ENCODE results near the gene TTYH3.

Gene TTYH3

DNA sequence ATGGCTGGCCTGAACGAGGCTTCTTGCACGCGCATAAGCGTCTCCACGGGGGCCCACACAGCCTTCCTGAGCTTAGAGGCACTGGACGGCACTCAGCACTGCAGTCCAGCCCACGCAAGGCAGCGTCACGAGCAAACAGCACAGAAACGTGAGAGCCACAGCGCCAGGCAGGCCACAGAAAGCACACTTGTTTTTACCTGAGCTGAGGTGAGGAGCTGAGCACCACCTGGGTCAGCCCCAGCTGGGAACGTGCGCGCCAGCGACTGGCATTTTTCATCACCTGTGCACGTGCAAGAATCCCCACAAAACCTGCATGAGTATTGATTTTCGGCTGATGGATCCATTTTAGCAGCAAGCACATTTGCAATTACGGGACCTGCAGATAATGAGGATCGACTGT is 46.3 kb upstream of the TTYH3 start:
- Histone ChIP-seq H3K36me3 (ENCODE audit: control insufficient read depth, low read length) (no peaks in the 10 kb centered on the region), H3F3A (ENCODE audit: control insufficient read depth, insufficient read depth) (no peaks in the 10 kb centered on the region), H3K9me2 (replicated peaks; ENCODE audit: control insufficient read depth, low read length) (no peaks in the 10 kb centered on the region), H4K20me1 (ENCODE audit: control insufficient read depth, insufficient read depth, low read depth, low read length) (no peaks in the 10 kb centered on the region), H3K4me3 (ENCODE audit: low read length) (no peak overlapping the region), H3K4me2 (ENCODE audit: low read length) (no peak overlapping the region), H3K4me1 (ENCODE audit: control insufficient read depth, low read length) (no peaks in the 10 kb centered on the region), H3K27me3 (ENCODE audit: control insufficient read depth, low read length) (no peaks in the 10 kb centered on the region), H3K9me3 (ENCODE audit: control insufficient read depth, insufficient read depth, low read length) (no peaks in the 10 kb centered on the region), H3K27ac (ENCODE audit: low read depth, low read length) (no peak overlapping the region), H3K79me2 (ENCODE audit: control insufficient read depth, low read length) (no peaks in the 10 kb centered on the region)
- TF ChIP-seq, protein P1, sequence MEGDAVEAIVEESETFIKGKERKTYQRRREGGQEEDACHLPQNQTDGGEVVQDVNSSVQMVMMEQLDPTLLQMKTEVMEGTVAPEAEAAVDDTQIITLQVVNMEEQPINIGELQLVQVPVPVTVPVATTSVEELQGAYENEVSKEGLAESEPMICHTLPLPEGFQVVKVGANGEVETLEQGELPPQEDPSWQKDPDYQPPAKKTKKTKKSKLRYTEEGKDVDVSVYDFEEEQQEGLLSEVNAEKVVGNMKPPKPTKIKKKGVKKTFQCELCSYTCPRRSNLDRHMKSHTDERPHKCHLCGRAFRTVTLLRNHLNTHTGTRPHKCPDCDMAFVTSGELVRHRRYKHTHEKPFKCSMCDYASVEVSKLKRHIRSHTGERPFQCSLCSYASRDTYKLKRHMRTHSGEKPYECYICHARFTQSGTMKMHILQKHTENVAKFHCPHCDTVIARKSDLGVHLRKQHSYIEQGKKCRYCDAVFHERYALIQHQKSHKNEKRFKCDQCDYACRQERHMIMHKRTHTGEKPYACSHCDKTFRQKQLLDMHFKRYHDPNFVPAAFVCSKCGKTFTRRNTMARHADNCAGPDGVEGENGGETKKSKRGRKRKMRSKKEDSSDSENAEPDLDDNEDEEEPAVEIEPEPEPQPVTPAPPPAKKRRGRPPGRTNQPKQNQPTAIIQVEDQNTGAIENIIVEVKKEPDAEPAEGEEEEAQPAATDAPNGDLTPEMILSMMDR (IDR thresholded peaks at IDR 0.05; ENCODE audit: low read depth, low read length, poor library complexity, severe bottlenecking): no peak
- TF ChIP-seq EZH2phosphoT487 (IDR thresholded peaks at IDR 0.05; ENCODE audit: borderline replicate concordance, low read length): no peak

DNA sequence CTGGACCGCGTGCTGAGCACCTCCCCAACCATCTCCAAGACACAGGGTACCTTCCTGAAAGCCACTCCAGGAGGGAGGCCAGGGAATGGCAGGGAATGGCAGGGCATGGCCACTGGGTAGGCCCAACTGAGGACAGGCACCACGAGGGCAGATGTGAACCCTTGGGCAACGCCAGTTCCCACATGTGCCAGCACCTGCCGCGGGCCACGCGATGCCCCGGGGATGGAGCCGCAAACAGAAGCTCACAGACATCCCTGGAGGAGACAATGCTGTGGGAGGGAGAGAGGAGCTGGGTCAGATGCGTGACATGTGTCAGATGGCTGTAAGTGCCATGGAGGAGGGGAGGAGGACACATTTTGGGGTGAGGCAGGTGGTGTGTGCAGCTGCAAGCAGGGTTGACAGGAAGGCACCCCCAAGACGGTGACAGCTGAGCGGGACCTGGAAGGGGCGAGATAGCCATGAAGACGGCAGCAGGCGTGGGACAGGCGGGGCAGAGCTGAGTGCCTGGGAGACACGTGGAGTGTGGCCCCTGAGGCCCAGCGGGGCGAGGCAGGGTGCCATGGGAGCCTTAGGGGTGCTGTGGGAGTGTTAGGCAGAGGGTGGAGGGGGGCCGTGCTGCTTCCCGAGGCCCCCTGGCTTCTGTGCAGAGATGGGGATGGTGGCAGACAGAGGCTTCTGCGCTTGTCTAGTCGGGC is 45.3 kb upstream of the TTYH3 start:
- Histone ChIP-seq H3K4me1 (ENCODE audit: control insufficient read depth, low read length) (no peaks in the 10 kb centered on the region), H3K36me3 (ENCODE audit: control insufficient read depth, low read length) (no peaks in the 10 kb centered on the region), H3F3A (ENCODE audit: control insufficient read depth, insufficient read depth) (no peaks in the 10 kb centered on the region), H3K27ac (ENCODE audit: low read depth, low read length) (no peak overlapping the region), H3K4me2 (ENCODE audit: low read length) (no peak overlapping the region), H3K27me3 (ENCODE audit: control insufficient read depth, low read length) (no peaks in the 10 kb centered on the region), H3K79me2 (ENCODE audit: control insufficient read depth, low read length) (no peaks in the 10 kb centered on the region), H3K9me3 (ENCODE audit: control insufficient read depth, insufficient read depth, low read length) (no peaks in the 10 kb centered on the region), H3K9me2 (replicated peaks; ENCODE audit: control insufficient read depth, low read length) (no peaks in the 10 kb centered on the region), H3K4me3 (ENCODE audit: low read length) (no peak overlapping the region), H4K20me1 (ENCODE audit: control insufficient read depth, insufficient read depth, low read depth, low read length) (no peaks in the 10 kb centered on the region)
- TF ChIP-seq EZH2phosphoT487 (IDR thresholded peaks at IDR 0.05; ENCODE audit: borderline replicate concordance, low read length): no peak
- TF ChIP-seq, protein P1 (IDR thresholded peaks at IDR 0.05; ENCODE audit: low read depth, low read length, poor library complexity, severe bottlenecking): no peak

DNA sequence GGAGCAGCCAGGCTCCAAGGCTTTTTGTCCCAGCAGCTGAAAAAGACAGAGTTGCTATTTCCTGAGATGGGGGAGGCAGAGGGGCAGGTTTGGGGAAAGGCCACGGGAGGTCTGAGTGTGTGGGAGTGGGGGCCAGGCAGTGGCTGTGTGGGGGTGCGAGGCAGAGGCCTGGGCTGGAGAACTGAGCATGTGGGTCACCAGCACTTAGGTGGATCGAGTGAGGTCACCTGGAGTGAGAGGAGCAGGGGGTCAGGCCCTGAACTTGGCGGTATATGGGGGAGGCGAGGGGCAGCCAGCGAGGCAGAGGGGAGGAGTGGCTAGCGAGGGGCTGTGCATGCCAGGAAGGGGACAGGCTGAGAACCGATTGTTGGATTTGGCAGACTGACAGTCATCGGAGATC is 44.7 kb upstream of the TTYH3 start:
- Histone ChIP-seq H3F3A (ENCODE audit: control insufficient read depth, insufficient read depth) (no peaks in the 10 kb centered on the region), H3K27ac (ENCODE audit: low read depth, low read length) (no peak overlapping the region), H3K4me2 (ENCODE audit: low read length) (no peak overlapping the region), H3K27me3 (ENCODE audit: control insufficient read depth, low read length) (no peaks in the 10 kb centered on the region), H4K20me1 (ENCODE audit: control insufficient read depth, insufficient read depth, low read depth, low read length) (no peaks in the 10 kb centered on the region), H3K36me3 (ENCODE audit: control insufficient read depth, low read length) (no peaks in the 10 kb centered on the region), H3K79me2 (ENCODE audit: control insufficient read depth, low read length) (no peaks in the 10 kb centered on the region), H3K4me1 (ENCODE audit: control insufficient read depth, low read length) (no peaks in the 10 kb centered on the region), H3K9me2 (replicated peaks; ENCODE audit: control insufficient read depth, low read length) (no peaks in the 10 kb centered on the region), H3K9me3 (ENCODE audit: control insufficient read depth, insufficient read depth, low read length) (no peaks in the 10 kb centered on the region), H3K4me3 (ENCODE audit: low read length) (no peak overlapping the region)
- TF ChIP-seq, protein P1 (IDR thresholded peaks at IDR 0.05; ENCODE audit: low read depth, low read length, poor library complexity, severe bottlenecking): no peak
- no peak for TF ChIP-seq EZH2phosphoT487 (IDR thresholded peaks at IDR 0.05; ENCODE audit: borderline replicate concordance, low read length)

Data from DOHH2 (cell line).